ENCODE data around the gene LAMC1.

LAMC1 gene

GRCh38 chr1:183080406-183080805 lies 57.2 kb downstream of the LAMC1 start:
- no peak for DNase-seq

DNA sequence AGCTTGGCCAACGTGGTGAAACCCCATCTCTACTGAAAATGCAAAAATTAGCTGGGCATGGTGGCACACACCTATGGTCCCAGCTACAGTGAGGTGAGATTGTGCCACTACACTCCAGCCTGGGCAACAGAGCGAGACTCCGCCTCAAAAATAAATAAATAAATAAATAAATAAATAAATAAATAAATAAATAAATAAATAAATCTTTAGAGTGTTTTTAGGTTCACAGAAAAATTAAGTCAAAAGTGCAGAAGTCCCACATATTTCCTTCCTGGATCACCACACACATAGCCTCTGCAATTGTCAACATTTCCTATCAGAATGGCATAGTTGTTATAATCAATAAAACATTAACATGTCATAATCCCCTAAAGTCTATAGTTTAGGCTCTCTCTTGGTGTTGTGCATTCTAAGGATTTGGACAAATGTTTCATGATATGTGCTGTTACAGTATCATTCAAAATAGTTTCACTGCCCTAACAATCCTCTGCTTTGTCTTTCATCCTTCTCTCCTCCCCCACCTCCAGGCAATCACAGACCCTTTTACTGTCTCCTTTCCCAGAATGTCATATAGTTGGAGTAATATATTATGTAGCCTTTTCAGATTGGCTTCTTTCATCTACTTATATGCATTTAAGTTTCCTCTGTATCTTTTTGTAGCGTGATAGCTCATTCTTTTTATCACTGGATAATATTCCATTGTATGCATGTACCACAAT lies 58.3 kb downstream of the LAMC1 start:
- DNase-seq = no peak

DNA sequence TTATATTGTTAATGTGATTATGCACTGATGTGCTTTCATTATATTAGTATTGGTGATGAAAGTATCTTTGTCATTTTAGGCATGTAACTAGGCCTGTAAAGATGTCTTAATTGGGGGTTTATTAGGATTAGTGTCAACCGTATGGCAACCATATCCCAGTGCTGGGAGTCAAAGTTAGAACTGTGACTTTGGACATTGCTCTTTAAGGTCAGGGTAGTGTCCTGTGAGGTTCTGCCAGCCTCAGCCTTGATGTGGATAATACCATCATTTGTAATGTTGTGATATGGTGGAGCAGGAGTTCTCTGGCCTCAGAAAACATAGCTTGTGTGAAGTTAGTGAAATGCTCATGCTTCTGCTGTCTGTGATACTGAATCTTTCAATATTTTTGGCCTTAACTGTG lies 59.4 kb downstream of the LAMC1 start:
- DNase-seq = no peak

DNA sequence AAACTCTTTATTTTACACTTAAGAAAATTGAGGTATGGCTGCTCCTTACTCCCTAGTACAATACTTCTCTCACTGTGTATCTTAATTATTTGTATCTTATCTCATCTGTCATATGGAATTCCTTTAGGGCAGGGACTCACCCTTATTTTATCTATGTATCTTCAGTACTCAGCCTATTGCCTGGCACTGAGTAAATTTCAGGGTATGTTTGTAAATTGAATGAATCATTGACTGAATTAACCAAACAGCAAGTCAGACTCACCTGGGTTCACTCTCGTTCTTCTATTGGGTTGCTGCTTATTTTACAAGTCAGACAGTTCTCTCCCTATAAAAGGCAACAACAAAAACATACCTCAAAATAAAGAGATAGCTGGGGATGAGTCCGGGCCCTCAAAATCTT lies 63.8 kb downstream of the LAMC1 start:
- no peak for DNase-seq

- no peak for DNase-seq
Observed at GRCh38 chr1:183089025-183089639, 65.9 kb downstream of the LAMC1 start.

DNA sequence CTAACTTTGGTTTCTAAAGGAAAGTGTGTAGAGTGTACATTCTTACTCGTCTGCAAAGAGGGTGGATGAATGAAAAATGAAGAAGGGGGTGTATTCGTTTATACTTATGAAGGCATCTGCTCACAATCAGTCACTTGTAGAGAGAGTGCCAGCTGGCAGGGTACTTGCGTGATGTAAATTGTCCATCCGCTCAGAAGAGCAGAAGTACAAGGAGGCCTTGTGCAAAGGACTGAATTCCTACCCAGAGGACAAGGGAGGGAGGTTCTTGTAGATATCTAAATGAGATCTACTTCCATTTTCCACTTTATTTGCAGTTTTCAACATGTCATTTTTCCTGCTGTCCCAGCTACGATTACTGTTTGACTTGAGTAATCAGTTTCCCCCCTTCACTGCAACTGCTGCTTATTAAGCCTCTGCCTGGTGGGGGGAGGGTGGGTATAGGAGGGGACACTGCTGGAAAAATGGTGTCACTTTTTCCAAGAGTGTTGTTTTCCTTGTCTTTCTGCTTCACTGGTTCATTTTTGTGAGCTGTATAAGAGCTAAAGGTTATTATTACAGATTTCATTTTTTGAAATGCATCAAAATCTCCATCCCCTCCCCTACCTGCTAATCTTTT lies 67.3 kb downstream of the LAMC1 start:
- DNase-seq = no peak

DNA sequence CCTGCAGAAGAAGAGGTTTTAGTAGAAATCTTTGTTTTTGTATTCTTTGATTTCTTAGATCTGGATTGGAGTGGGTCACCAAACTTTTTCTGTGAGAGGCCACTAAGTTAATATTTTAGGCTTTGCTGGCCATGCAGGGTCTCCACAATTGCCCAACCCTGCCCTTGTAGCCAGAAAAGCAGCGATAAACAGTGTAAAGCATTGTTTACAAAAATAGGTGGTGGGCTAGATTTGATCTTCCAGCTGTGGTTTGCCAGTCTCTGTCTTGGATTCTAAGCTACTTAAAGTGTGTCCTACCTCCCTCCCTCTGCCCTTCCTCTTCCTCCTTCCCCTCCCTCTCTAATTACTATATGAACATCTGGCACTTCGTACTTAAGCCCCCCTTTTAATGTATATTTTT lies 68.0 kb downstream of the LAMC1 start:
- no peak for DNase-seq

DNA sequence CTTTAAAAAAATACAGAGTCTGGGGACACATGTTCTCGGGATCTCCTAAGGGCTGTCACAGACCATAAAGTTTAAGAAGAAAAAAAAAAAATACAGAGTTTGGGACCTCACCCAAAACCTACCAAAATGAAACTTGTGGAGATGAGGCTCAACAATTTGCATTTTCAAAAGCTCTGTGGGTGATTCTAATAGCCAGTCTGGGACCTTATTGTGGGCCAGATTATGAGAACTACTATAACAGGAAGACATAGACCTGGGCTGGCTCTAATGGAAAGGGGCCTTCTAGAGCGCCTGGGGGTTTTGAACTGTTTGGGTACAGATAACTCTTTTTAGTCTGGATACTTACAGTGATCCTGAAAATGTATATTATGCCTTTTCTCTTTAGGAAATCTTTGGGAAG lies 69.1 kb downstream of the LAMC1 start:
- no peak for DNase-seq

DNA sequence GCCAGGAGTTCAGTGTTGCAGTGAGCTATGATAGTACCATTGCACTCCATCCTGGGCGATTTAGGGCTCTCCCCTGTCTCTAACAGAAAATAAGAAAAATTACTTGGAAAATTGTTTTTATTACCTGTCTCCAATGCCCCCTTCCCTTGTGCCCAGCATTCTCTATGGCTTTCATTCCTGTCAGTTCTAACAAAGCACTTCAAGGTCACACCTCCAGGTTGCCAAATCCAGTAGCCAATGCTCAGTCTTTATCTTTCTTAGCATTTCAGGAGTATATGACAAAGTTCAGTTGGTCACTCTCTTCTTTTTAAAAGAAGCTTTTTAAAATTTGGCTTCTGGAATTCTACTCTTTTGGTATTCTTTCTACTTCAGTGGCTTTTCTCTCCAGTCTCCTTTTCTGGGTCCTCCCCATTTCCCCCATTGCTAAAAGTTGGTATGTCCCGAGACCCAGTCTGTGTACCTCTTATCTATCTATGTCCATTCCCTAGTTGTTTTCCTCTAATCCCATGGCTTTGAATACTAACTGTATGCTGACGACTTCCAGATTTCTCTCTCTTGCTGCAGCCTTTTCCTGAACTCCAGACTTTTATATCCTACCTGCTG lies 69.9 kb downstream of the LAMC1 start:
- DNase-seq = no peak

DNA sequence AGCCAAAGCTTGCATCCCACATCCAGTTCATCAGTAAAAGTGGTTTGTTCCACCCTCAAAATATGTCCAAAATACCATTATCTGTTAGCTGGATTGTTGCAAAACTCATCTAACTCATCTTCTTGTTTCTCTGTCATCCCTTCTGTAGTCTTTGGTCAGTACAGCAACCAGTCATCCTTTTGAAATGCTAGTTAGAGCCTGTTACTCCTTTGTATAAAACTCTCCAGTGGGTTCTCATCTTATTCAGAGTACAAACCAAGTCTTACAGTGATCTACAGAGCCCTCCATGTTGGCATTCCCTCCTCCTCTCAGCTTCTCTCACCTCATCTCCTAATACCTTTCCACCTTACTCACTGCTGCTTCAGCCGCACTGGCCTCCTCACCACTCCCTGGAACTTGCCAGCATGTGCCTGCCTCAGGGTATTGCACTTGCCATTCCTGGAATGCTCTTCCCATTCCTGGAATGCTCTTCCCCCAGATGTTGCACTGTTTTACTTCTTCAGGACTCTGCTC lies 70.6 kb downstream of the LAMC1 start:
- DNase-seq = no peak

DNA sequence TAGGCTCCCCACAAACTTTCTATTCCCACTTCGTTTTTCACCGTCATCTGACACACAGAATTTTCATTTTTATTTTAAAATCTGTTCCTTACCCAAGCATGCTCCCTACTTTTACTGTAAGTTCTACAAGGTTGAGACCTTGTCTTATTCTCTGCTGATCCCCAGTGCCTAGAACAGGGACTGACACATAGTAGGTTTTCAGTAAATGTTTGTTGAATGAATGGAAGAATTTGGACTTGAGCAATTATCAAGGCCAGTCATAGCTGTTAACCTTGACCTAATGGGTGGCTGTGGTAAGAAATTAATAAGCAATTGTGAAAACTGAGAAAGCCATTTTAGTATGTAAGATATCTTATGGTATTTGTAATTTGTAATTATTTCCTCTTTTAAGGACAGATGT lies 71.1 kb downstream of the LAMC1 start:
- no peak for DNase-seq

GRCh38 chr1:183096351-183096750 lies 73.1 kb downstream of the LAMC1 start:
- DNase-seq = no peak

GRCh38 chr1:183096894-183097293 lies 73.7 kb downstream of the LAMC1 start:
- DNase-seq = no peak

DNA sequence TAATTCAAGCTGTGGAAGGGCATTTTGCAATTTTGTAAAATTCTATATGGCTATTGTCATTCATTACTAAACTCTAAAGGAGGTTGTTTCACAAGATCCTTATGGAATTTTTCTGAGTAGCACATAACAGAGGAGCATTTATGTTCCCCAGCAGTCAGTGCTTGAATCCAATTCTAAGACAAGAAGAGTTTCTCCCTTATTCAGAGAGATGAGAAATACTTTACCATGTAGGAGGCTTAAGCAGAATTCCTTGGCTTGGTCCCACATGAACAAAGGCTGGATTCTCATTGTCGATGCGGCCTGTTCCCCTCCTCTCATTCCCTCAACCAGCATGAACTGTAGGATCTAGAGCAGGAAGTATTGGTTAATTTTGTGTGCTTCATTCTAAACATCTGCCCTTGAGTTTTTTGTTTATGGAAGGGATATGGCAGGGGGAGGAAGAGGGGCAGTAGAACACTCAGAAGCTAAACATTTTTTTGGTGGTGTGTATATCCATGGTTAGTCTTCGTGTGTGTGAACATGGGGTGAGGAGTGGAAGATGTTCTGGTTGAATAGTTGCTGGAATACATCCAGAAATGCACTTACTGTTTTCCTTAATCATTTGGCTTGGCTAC lies 74.3 kb downstream of the LAMC1 start:
- no peak for DNase-seq

DNA sequence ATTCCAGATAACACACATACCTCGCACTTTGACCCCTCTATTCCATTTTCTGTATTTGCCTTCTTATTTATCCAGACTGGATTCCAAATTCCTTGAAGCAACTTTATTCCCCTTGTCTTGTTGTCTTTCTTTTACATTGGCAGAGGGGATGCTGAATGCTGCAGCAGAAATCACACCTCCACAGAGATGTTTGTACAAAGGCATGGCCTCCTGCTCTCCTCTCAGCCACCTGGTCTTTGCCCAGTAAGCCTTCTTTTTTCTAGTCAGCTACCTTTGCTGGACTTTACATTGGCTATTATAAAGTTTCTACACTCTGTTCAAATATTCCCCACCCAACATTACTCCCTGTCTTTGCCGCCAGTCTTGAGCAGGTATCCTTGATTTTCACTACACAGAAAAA lies 75.1 kb downstream of the LAMC1 start:
- DNase-seq = no peak

DNA sequence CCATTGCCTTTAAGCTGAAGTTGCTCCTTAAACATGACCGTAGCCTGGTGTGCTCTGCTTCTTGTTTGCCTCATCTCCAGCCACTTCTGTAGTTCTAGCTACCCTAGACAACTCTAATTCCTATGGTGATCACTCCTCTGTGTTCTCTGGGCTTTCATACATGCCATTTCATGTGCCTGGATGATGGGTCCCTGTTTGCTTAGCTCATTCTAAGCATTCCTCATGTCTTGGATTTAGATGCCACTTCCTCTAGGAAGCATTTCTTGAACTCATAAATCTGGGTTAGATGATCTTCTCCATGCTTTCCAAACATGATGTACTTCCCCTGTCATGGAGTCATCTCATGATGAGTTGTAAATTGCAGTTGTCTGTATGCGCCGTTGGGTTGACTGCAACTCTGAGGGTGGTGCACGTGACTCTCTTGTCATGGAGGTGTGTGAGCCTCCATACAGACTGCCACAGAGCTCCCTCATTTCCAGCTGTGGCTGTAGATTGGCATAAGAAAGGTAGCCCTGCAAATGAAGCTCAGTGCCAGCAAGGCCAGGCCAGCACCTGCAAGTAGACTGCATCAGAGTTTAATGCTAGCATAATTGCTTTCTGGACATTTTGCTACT lies 77.2 kb downstream of the LAMC1 start:
- DNase-seq = no peak

DNA sequence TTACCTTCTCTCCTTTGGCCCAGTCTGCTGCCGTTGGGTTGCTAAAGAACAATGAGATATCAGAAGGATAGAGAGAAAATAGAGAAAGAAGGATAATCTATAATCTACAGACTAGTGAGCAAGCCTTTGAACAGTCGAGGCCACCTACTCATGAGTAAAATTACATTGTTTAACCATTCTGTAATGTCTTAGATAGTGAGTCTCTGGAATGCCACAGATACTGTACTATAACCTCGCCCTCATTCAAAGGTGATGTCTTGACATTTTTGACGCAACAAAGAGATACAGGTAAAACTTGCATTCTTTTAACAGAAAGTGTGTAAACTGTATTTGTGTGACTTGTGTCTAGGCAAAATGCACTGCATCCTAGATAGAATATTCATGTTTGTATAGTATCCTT lies 77.9 kb downstream of the LAMC1 start:
- DNase-seq = no peak

- no peak for DNase-seq
Observed at GRCh38 chr1:183101841-183102276, 78.6 kb downstream of the LAMC1 start.

GRCh38 chr1:183103147-183103546 lies 79.9 kb downstream of the LAMC1 start:
- DNase-seq = no peak

DNA sequence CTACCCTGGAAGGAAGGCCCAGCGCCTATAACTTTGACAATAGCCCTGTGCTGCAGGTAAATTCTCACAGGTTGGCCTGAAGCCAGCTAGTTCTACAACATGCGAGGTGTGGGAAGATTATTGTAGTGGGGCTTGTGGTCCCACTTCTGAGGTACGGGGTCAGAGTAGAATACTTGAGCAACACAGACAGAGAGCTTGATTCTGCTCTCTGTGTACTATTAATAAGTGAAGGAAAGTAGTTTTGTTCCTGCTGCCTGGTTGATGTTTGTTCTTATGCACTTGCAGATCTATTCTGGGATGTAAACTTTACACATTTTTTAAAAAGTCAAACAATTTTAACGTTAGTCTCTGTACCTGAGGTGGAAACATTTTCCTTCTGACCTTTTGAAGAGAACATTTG lies 80.4 kb downstream of the LAMC1 start:
- DNase-seq = no peak

DNA sequence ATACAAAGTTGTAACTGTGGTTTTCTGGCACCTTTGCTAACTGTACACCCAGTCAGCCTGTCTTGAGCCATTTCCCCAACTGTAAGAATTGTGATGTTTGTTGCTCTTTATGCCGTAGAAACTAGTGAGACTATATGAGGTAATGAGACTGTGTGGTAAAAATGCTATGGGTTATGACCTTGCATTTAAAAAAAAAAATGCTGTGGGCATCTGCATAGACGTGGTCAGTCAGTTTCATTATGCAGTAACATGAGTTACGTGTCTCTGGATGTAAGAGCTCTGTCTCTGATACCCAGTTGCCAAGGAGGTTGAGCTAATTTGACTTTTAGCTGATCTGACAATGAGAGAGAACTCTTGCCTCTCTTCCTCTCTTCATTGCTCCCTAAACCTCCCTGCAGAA lies 82.2 kb downstream of the LAMC1 start:
- no peak for DNase-seq

- no peak for DNase-seq
Observed at GRCh38 chr1:183106166-183106565, 82.9 kb downstream of the LAMC1 start.

DNA sequence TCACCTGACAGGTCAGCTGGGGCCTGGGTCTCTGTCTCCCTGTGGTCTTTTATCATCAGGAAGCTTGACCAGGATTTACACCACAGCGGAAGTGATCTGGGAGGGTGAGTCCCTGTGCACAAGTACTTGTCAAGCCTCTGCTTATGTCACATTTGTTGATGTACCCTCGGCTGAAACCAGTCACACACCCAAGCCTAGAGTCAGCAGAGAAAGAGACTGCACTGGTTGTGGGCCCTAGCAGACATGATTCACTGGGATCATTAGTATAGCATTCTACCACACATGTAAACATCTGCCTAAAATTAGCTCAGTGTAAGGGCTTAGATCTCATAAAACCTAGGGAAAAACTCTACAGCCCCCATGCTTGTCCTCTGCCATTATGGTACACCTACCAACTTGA lies 83.5 kb downstream of the LAMC1 start:
- DNase-seq = no peak

All from activated CD4-positive, CD25-positive, alpha-beta regulatory T cell (primary cell).